Endothelial cell of umbilical vein (primary cell): ENCODE data around the gene VIPR2.

Experiments used
- EZH2 ChIP-seq: IDR thresholded peaks from 2 replicates; pipeline ENCODE4 v1.6.1; 2012; ENCODE audit warnings: borderline replicate concordance, low read depth, mild to moderate bottlenecking, moderate library complexity, low read length, inconsistent platforms; ENCODE audit not compliant: severe bottlenecking
- GATA2 ChIP-seq: IDR thresholded peaks from 2 replicates; pipeline ENCODE4 v1.7.0; 2011; ENCODE audit warnings: low read depth, mild to moderate bottlenecking, moderate library complexity, mixed read lengths, low read length; ENCODE audit not compliant: insufficient read length, insufficient read depth
- POLR2A ChIP-seq: IDR thresholded peaks from 2 replicates; pipeline ENCODE4 v1.6.1; 2012; ENCODE audit warnings: low read depth, mild to moderate bottlenecking, control low read depth, low read length
- POLR2AphosphoS5 ChIP-seq: IDR thresholded peaks from 2 replicates; pipeline ENCODE4 v1.6.1; 2012; ENCODE audit warnings: low read depth, mild to moderate bottlenecking, control low read depth, low read length, moderate library complexity; ENCODE audit not compliant: insufficient read depth
- TF ChIP-seq, protein P1 (sequence below), 2 donors: IDR thresholded peaks; 1 replicate in 1 of 2; 2 replicates in 1 of 2; pipeline ENCODE4 v1.5.1; 2011; ENCODE audit warnings: low read length in 2 of 2, mild to moderate bottlenecking in 2 of 2, moderate library complexity in 2 of 2, control low read depth in 1 of 2, inconsistent platforms in 1 of 2, low read depth in 1 of 2; ENCODE audit not compliant: insufficient read depth in 1 of 2; ENCODE audit errors: extremely low read depth in 1 of 2

DNA sequence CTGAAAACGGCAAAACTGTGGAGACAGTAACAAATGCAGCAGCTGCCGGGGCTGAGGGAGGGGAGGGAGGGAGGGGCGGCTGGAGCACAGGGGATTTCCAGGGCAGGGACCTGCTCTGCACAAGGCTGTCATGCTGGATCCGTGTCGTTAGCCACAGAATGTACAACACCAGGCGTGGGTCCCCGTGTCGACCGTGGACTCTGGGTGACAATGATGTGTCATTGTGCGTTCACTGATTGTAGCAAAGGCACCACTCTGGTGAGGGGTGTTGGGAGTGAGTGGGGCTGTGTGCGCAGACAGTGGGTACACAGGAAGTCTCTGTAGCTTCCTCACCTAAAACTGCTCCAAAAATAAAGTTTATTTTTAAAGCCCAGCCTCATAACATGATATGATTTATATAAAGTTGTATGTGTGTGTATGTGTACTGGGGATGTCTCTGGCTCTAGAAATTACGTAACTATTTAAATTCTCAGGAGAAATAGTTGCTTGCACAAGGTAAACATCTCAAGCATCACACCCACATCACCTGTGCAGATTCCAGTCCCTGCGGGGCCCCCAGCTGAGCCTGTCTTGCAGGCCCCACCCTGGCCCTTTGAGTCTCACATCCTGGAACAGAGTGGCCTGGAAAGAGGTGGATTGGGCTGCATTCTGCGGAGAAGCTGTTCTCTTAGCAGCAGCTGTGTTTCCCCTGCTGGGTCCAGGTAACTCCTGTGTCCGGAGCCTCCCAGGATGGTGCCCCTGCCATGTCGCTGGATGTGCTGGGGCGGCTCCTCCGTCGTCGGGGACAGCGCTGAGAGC, 152.6 kb downstream of the VIPR2 start:
- TF ChIP-seq, protein P1, sequence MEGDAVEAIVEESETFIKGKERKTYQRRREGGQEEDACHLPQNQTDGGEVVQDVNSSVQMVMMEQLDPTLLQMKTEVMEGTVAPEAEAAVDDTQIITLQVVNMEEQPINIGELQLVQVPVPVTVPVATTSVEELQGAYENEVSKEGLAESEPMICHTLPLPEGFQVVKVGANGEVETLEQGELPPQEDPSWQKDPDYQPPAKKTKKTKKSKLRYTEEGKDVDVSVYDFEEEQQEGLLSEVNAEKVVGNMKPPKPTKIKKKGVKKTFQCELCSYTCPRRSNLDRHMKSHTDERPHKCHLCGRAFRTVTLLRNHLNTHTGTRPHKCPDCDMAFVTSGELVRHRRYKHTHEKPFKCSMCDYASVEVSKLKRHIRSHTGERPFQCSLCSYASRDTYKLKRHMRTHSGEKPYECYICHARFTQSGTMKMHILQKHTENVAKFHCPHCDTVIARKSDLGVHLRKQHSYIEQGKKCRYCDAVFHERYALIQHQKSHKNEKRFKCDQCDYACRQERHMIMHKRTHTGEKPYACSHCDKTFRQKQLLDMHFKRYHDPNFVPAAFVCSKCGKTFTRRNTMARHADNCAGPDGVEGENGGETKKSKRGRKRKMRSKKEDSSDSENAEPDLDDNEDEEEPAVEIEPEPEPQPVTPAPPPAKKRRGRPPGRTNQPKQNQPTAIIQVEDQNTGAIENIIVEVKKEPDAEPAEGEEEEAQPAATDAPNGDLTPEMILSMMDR (IDR thresholded peaks at IDR 0.05; ENCODE audit: extremely low read depth in 1 of 2, insufficient read depth in 1 of 2, low read depth in 1 of 2, low read length in 2 of 2): no peak
- no peak for TF ChIP-seq POLR2A
- TF ChIP-seq GATA2: no peak
- no peak for TF ChIP-seq EZH2
- TF ChIP-seq POLR2AphosphoS5: no peak
